ENCODE data around the gene DGKI. TPM values are rescaled to one million over a fixed set of nuclear protein-coding genes. Genes with fewer than 3 reads are reported as not detected.

Gene DGKI
- total RNA-seq, 1 donor from 2014 or later = 1.5 TPM

DNA sequence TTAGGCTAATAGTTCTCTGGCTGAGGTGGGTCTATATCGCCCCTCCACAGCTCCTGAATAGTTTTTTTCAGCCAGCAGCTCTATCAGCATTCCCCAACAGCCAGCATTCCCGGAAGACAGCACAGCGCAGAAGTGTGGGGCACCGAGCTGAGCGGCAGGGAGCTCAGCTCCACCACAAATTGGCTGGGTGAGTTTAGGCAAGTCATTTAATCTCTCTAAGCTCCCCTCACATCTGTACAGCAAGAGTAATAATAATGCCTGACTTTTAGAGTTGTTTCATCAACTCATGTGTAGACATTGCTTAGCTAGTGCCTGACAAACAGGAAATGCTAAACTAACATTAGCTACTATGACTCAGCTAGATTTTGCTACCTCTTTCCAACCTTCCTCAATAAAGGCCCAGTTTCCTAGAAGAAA is 255.3 kb downstream of the DGKI start:
- DNase-seq = no peak

GRCh38 chr7:137590756-137591305 is 255.9 kb downstream of the DGKI start:
- DNase-seq = no peak

GRCh38 chr7:137590071-137590755 is 256.6 kb downstream of the DGKI start:
- no peak for DNase-seq

DNA sequence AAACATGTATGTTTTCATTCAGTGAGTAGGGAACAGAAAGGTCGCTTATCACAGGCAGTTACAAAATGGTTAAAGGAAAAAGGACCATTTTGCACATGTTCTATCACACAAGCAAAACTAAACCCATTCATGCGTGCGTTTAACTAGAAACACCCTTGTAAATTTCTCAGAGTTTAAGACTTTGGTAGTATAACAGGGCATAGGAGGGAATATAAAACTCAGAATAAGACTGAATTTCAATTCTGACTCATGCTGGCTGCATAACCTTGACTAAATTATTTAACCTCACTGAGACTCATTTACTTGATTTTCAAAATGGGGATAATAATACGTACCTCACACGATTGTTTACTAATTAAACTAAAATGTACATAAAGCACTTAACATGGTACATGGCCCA is 259.4 kb downstream of the DGKI start:
- DNase-seq = no peak

DNA sequence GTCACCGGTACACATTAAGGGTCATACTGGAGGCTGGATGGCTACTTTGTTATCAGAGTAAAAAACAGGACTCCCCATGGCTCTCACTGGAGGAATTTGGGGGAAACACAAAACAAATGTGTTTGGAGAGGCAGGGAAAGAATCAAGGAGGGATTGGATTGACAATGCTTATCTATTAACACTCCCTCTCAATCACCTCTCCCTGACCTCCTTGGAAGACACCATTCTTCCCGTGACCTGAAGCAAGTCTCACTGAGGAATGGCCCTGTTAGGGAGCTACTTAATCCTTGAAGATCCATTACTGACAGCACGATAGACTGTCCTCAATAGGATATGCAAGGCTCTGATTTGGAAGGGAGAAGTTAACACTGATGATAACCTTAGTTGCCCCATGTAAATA is 261.2 kb downstream of the DGKI start:
- no peak for DNase-seq

DNA sequence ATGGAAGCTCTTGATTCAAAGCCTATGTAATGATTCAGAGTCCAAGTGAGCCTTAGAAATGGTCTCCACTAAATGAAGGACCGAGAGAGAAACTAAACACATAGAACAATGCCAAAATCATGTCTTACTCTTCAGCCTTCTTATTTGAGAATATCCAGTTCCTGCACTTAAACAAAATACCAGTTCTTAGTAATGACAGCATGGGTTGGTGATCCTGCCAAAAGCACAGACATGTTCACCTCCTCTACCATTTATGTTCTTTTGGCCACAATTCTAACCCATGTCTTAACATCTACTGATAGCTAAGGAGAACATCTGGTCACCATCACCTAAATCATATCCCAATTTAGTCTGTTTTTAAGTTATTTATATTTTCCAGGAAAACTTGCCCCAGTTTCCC is 263.6 kb downstream of the DGKI start:
- DNase-seq = no peak

DNA sequence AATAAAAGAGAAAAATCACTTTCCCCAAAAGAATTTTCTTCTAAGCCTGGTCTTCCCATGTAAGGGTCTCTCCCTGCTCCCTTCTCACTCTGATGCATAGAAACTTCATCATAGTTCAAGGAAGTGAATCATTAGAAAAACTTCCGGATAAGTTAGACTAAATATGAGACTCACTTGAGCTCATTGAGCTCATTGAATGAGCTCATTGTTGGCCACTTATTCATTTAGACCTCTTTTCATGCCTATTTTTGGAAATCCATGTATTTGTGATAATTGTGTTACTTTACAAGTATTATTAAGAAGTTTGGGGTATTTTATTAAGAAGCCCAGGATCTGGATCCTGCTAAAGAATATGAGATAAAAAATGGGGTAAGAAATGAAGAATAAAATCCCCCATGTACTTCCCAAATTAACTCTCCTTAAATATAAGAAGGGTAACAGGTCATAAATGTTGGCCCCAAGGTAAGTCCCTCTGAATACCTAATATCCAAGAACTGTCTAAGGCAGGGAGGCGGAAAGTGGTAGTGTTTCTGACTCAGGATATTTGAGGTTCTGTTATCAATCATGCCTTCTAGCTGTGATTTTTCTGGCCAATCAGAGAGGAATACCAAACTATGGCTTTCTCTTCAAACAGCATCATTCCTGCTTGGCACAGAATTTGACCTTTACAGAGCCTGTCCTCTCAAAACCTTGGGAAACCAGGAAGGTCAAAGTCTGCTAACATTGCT is 266.7 kb downstream of the DGKI start:
- no peak for DNase-seq

GRCh38 chr7:137578541-137578940 is 268.2 kb downstream of the DGKI start:
- DNase-seq = no peak

DNA sequence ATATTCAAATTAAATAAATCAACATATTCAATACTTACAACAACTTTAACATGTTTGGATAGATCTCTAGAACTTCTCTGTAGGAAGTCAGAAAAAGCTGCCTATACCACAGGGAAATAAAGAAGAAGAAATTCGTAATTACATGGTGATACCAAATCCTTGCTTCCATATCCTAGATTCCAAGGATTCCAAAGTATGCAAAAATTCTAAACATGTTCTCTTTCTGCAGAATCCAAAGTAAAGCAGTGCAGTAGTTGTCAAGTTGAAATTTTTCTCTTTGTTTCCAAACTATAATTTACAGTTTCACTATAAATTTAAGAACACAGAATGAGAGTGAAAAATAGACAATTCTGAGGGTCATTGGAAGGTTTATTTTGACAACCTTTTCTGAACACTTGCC is 269.6 kb downstream of the DGKI start:
- DNase-seq = no peak

- no peak for DNase-seq
Observed at GRCh38 chr7:137576481-137576880, 270.3 kb downstream of the DGKI start.

DNA sequence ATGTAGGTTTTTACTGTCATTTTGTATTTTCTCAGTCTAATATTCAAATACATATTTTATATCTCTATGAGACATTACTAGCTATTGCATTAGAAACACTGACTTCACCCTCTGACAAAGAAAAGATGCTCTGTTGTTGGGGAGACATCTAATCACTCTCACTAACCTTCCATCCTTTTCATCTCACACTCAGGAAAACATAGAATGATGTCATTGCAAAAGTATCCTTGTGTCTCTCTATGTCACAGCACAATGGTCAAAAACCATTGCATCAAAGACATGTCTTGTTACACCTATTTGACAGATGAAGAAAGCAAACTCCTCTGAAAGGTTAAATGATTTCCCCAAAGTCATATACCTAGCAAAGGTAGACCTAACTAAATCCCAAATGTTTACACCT is 272.0 kb downstream of the DGKI start:
- DNase-seq = no peak

- peak; percentile 70 for DNase-seq
Observed at GRCh38 chr7:137572056-137572784, 274.6 kb downstream of the DGKI start.

- no peak for DNase-seq
Observed at GRCh38 chr7:137564677-137565076, 282.1 kb downstream of the DGKI start.

GRCh38 chr7:137563981-137564380 is 282.8 kb downstream of the DGKI start:
- DNase-seq = no peak

GRCh38 chr7:137547485-137547884 is 299.3 kb downstream of the DGKI start:
- no peak for DNase-seq

- DNase-seq = no peak
Observed at GRCh38 chr7:137546671-137547070, 300.1 kb downstream of the DGKI start.

DNA sequence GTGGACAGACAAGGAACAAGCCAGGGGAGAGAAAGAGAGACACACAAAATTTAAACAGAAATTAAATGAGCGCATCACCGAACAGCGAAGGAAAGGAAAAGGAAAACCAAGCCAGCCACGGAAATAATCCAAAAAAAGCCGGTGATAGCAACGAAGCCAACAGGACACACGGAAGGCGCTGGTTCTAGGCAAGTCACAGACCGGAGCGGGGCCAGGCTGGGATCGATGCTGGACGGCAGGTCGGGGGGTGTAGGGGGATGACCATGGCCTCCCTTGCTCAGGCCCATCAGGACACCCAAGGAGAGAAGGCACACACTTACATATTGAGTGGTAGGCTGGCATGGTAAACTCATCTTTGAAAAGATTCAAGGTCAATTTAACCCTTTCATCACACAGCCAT is 300.8 kb downstream of the DGKI start:
- no peak for DNase-seq

DNA sequence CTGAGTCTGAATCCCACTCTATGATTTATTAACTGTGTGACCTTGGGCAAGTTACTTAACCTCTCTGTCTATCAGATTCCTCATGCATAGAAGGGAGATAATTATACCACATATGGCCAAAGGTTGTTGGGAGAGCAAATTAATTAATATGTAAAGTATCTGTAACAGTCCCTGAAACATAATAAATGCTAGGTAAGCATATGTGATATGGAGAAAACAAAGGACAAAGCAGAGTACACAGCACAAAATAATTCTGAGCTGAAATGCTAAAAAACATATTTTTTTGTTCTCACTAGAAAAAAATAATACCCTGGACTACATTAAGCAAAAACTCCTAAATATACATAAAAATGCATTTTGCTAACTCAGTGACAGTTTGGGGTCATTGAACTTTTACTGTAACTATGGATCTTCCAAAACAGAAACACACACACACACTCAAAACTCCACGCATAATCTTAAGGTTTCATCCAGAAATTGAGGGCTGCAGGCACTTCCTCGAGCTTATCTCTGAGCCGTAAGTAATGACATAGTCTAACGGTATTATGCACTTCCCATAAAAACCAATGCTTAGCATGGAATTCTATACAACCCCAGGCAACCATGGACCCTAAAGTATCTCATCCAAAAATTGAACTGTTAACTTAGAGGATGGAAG is 301.6 kb downstream of the DGKI start:
- no peak for DNase-seq

GRCh38 chr7:137544453-137545058 is 302.2 kb downstream of the DGKI start:
- no peak for DNase-seq

- DNase-seq = no peak
Observed at GRCh38 chr7:137539111-137539715, 307.6 kb downstream of the DGKI start.

- no peak for DNase-seq
Observed at GRCh38 chr7:137538361-137538762, 308.4 kb downstream of the DGKI start.

GRCh38 chr7:137535579-137535978 is 311.2 kb downstream of the DGKI start:
- no peak for DNase-seq
